Measurements from ENCODE around the gene CHST11.
"Not testable (repeated sequence)": the region's sequence is repeated elsewhere in the genome, so short reads cannot be mapped to it uniquely, and the experiment has no call there.

The CHST11 gene

GRCh38 chr12:104741497-104742367 lies 285.0 kb downstream of the CHST11 start:
- no peak for DNase-seq (ENCODE audit: low spot score)

- no peak for DNase-seq (ENCODE audit: low spot score)
These were observed 285.9 kb downstream of the CHST11 start for GRCh38 chr12:104742551-104743201.

GRCh38 chr12:104743202-104743580 lies 286.4 kb downstream of the CHST11 start:
- DNase-seq (ENCODE audit: low spot score), result no peak

- DNase-seq (ENCODE audit: low spot score), result not testable (repeated sequence)
These were observed 287.2 kb downstream of the CHST11 start for GRCh38 chr12:104743753-104744548.

GRCh38 chr12:104746467-104747088 lies 289.8 kb downstream of the CHST11 start:
- no peak for DNase-seq (ENCODE audit: low spot score)

- DNase-seq (ENCODE audit: low spot score), result no peak
These were observed 290.6 kb downstream of the CHST11 start for GRCh38 chr12:104747330-104747729.

GRCh38 chr12:104747955-104748354 lies 291.2 kb downstream of the CHST11 start:
- no peak for DNase-seq (ENCODE audit: low spot score)

- no peak for DNase-seq (ENCODE audit: low spot score)
These were observed 291.6 kb downstream of the CHST11 start for GRCh38 chr12:104748356-104748755.

- peak; percentile 79 for DNase-seq (ENCODE audit: low spot score)
These were observed 292.0 kb downstream of the CHST11 start for GRCh38 chr12:104748790-104749189.

GRCh38 chr12:104749545-104749944 lies 292.8 kb downstream of the CHST11 start:
- DNase-seq (ENCODE audit: low spot score), result no peak

- DNase-seq (ENCODE audit: low spot score), result peak; percentile 83
These were observed 293.3 kb downstream of the CHST11 start for GRCh38 chr12:104750061-104750460.

- no peak for DNase-seq (ENCODE audit: low spot score)
These were observed 294.4 kb downstream of the CHST11 start for GRCh38 chr12:104751120-104751519.

GRCh38 chr12:104751594-104751993 lies 294.8 kb downstream of the CHST11 start:
- DNase-seq (ENCODE audit: low spot score), result no peak

- DNase-seq (ENCODE audit: low spot score), result no peak
These were observed 295.3 kb downstream of the CHST11 start for GRCh38 chr12:104752016-104752415.

- no peak for DNase-seq (ENCODE audit: low spot score)
These were observed 296.1 kb downstream of the CHST11 start for GRCh38 chr12:104752881-104753280.

GRCh38 chr12:104756901-104757300 lies 300.2 kb downstream of the CHST11 start:
- no peak for DNase-seq (ENCODE audit: low spot score)

GRCh38 chr12:104758771-104759170 lies 302.0 kb downstream of the CHST11 start:
- no peak for DNase-seq (ENCODE audit: low spot score)

GRCh38 chr12:104761091-104761490 lies 304.3 kb downstream of the CHST11 start:
- DNase-seq (ENCODE audit: low spot score), result no peak

- DNase-seq (ENCODE audit: low spot score), result no peak
These were observed 304.9 kb downstream of the CHST11 start for GRCh38 chr12:104761611-104762010.

- no peak for DNase-seq (ENCODE audit: low spot score)
These were observed 306.5 kb downstream of the CHST11 start for GRCh38 chr12:104763168-104763805.

GRCh38 chr12:104764225-104765091 lies 307.7 kb downstream of the CHST11 start:
- DNase-seq (ENCODE audit: low spot score), result no peak

All from hepatic stellate cell (primary cell).